NOMO-1 treated with DMSO at 0.1 percent for 48 hours (cell line): Measurements from ENCODE around the gene ZBTB39.

Source experiments
- DNase-seq: peaks from one replicate; lab custom pipeline; 2025; ENCODE audit not compliant: unreplicated experiment; lab: John Stamatoyannopoulos, UW

ZBTB39 gene

DNA sequence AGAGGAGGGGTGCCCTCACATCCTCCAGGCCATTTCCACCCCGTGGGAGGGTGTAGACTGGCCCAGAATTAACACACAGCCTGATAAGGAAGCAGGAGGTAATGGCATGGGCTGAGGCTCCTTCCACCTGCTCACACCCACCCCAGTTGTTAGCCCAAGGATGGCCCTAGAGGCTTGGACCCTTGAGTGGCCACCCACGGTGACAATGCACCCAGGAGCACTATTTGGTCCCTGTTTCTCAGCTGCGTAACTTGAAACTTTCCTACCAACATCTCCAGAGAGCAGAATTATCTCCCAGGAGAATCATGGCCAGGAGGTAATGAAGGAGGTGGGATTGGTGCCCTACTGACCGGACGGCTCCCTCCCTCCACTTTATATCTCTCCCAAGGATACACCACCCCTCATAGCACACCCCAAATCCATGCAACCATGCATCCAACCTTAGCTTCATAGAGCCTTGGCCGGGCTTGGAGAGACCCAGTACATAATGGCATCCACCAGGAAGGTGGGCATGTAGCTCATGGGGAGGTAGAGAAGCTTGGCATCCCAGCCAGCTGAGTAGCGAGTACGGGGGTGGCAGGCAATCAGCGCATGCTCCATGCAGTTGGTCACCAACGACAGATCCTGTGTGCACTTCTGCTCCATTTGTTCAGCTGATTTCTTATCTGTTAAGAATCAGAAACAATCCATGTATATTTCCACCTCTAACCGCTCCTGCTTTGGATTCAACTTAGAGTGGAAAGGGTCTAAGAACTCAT is 54.6 kb downstream of the ZBTB39 start:
- no peak for DNase-seq

DNA sequence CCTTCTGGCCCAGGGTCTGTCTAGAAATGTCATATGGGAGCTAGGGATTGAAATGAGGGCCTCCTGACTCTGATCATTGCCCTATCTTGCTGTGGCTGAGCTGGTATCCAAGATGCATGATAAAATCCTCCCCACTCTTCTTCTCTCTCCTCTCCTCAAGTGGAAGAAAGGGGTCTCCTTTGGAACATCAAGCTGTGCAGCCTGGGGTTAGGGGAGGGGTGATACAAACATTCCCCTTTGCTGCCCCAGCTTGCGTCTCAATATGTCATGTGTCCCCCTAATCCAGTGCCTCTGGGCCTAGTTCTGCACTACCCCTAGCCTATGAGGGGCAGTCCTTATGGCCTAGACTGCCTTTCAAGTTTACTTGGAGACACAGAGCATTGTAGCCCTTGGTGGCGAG is 57.5 kb downstream of the ZBTB39 start:
- DNase-seq = no peak
